Stimulated activated CD8-positive, alpha-beta memory T cell treated with anti-CD3 and anti-CD28 coated beads, Interleukin-12 subunit alpha, Interleukin-12 subunit beta, amount 100 ng/mL, for 24 hours (primary cell): ENCODE measurements around the gene VRK3.

Source experiments
- DNase-seq: peaks from one replicate; pipeline ENCODE4 v3.0.0-alpha.2; 2020; ENCODE audit errors: extremely low read depth

VRK3 gene

GRCh38 chr19:50030937-50031336 is 5.8 kb upstream of the VRK3 start:
- DNase-seq: no peak

GRCh38 chr19:50030225-50030624 is 5.1 kb upstream of the VRK3 start:
- no peak for DNase-seq

- DNase-seq: no peak
These were observed 1.4 kb upstream of the VRK3 start for GRCh38 chr19:50026550-50026906.

GRCh38 chr19:50025794-50026549 is 800 bp upstream of the VRK3 start, which contains the start of gene ZNF473:
TSS of gene ZNF473 (plus strand) at chr19:50026005. CDS start at chr19:50031083, 5,078 bp downstream.
- peak; percentile 80 for DNase-seq

GRCh38 chr19:50024719-50025021 is 502 bp downstream of the VRK3 start:
- no peak for DNase-seq

- DNase-seq: no peak
These were observed 2.3 kb downstream of the VRK3 start for GRCh38 chr19:50022823-50023222.

- DNase-seq: no peak
These were observed 4.7 kb downstream of the VRK3 start for GRCh38 chr19:50020481-50020880.

GRCh38 chr19:50016225-50016807 is 8.9 kb downstream of the VRK3 start:
- no peak for DNase-seq

GRCh38 chr19:50008532-50008931 is 16.6 kb downstream of the VRK3 start:
- no peak for DNase-seq

GRCh38 chr19:50007947-50008346 is 17.2 kb downstream of the VRK3 start:
- DNase-seq: no peak

GRCh38 chr19:50007170-50007569 is 18.0 kb downstream of the VRK3 start:
- no peak for DNase-seq

GRCh38 chr19:50005428-50005827 is 19.7 kb downstream of the VRK3 start:
- no peak for DNase-seq

- DNase-seq: no peak
These were observed 21.3 kb downstream of the VRK3 start for GRCh38 chr19:50003810-50004419.

- no peak for DNase-seq
These were observed 21.9 kb downstream of the VRK3 start for GRCh38 chr19:50003254-50003788.

GRCh38 chr19:50002386-50002960 is 22.7 kb downstream of the VRK3 start:
- DNase-seq: no peak

GRCh38 chr19:50001775-50002174 is 23.4 kb downstream of the VRK3 start:
- no peak for DNase-seq

- no peak for DNase-seq
These were observed 24.2 kb downstream of the VRK3 start for GRCh38 chr19:50000841-50001557.

GRCh38 chr19:50000038-50000840 is 24.9 kb downstream of the VRK3 start:
- DNase-seq: no peak

- DNase-seq: no peak
These were observed 25.7 kb downstream of the VRK3 start for GRCh38 chr19:49999371-50000010.

GRCh38 chr19:49997709-49998108 is 27.5 kb downstream of the VRK3 start:
- no peak for DNase-seq

- DNase-seq: no peak
These were observed 36.7 kb downstream of the VRK3 start for GRCh38 chr19:49988433-49988832.
